HepG2 (cell line): ENCODE measurements around the gene P3H4. TPM values are rescaled to one million over a fixed set of nuclear protein-coding genes. Genes with fewer than 3 reads are reported as not detected.

Source experiments
- CCDC6 ChIP-seq: sonication (generic); formaldehyde crosslinking; IDR thresholded peaks from 2 replicates; pipeline ENCODE4 v1.8.1; 2022; ENCODE audit warnings: mild to moderate bottlenecking, missing genetic modification reagents, moderate library complexity
- CHD4 ChIP-seq: fragments of 200-600 bp; sonication (generic); IDR thresholded peaks from 2 replicates; pipeline ENCODE4 v1.7.0; 2017; ENCODE audit warnings: mild to moderate bottlenecking, low read length, borderline replicate concordance
- FOSL1 ChIP-seq: sonication (generic); formaldehyde crosslinking; IDR thresholded peaks from 2 replicates; pipeline ENCODE4 v1.9.0; 2021; ENCODE audit warnings: missing genetic modification reagents, borderline replicate concordance
- KLF6 ChIP-seq: IDR thresholded peaks from 2 replicates; pipeline ENCODE4 v1.8.0; 2016; ENCODE audit warnings: missing biosample characterization, missing genetic modification reagents
- MAF1 ChIP-seq: sonication (generic); formaldehyde crosslinking; IDR thresholded peaks from 2 replicates; pipeline ENCODE4 v1.5.0; 2020; ENCODE audit warnings: missing genetic modification reagents, borderline replicate concordance
- MLLT10 ChIP-seq: sonication (generic); formaldehyde crosslinking; IDR thresholded peaks from 2 replicates; pipeline ENCODE4 v1.4.0; 2020; ENCODE audit warnings: missing genetic modification reagents
- NRL ChIP-seq: sonication (generic); formaldehyde crosslinking; IDR thresholded peaks from 2 replicates; pipeline ENCODE4 v1.5.0; 2020; ENCODE audit warnings: missing genetic modification reagents, mild to moderate bottlenecking, moderate library complexity, borderline replicate concordance
- SMAD9 ChIP-seq: sonication (generic); formaldehyde crosslinking; IDR thresholded peaks from 2 replicates; pipeline ENCODE4 v1.5.1; 2020; ENCODE audit warnings: mild to moderate bottlenecking, missing genetic modification reagents
- SNAI1 ChIP-seq: sonication (generic); formaldehyde crosslinking; IDR thresholded peaks from 2 replicates; pipeline ENCODE4 v1.5.0; 2020; ENCODE audit warnings: mild to moderate bottlenecking, missing genetic modification reagents, borderline replicate concordance
- SRY ChIP-seq: sonication (generic); formaldehyde crosslinking; IDR thresholded peaks from 2 replicates; pipeline ENCODE4 v1.8.0; 2022; ENCODE audit warnings: mild to moderate bottlenecking, missing genetic modification reagents
- STAG1 ChIP-seq: sonication (generic); formaldehyde crosslinking; IDR thresholded peaks from 2 replicates; pipeline ENCODE4 v1.4.0; 2020; ENCODE audit warnings: missing genetic modification reagents
- TMF1 ChIP-seq: sonication (generic); formaldehyde crosslinking; IDR thresholded peaks from 2 replicates; pipeline ENCODE4 v1.8.1; 2022; ENCODE audit warnings: low read depth, missing genetic modification reagents
- ZIK1 ChIP-seq: sonication (generic); formaldehyde crosslinking; IDR thresholded peaks from 2 replicates; pipeline ENCODE4 v1.5.0; 2020; ENCODE audit warnings: mild to moderate bottlenecking, low read depth, missing genetic modification reagents, borderline replicate concordance
- ZNF33A ChIP-seq: sonication (generic); formaldehyde crosslinking; IDR thresholded peaks from 2 replicates; pipeline ENCODE4 v1.5.1; 2020; ENCODE audit warnings: missing genetic modification reagents, mild to moderate bottlenecking, moderate library complexity, borderline replicate concordance
- ZNF549 ChIP-seq: sonication (generic); formaldehyde crosslinking; IDR thresholded peaks from 2 replicates; pipeline ENCODE4 v1.5.0; 2020; ENCODE audit warnings: missing genetic modification reagents
- ZNF564 ChIP-seq: sonication (generic); formaldehyde crosslinking; IDR thresholded peaks from 2 replicates; pipeline ENCODE4 v1.8.1; 2023; ENCODE audit warnings: mild to moderate bottlenecking, missing genetic modification reagents
- ZSCAN25 ChIP-seq: sonication (generic); formaldehyde crosslinking; IDR thresholded peaks from 2 replicates; pipeline ENCODE4 v1.8.0; 2022; ENCODE audit warnings: mild to moderate bottlenecking, missing genetic modification reagents
- polyA plus RNA-seq, 8 experiments: library from polyadenylated mRNA; depleted of rRNA in 3 of 8; stranded (reverse) in 7 of 8; unstranded in 1 of 8; fragments of >200 nt; fragmentation: Illumina TruSeq in 4 of 8; extraction: Trizol in 4 of 8; gene quantifications; 2 replicates each; pipeline versions ENCODE4 v1.2.1 to v1.2.3, GENCODE V29; 2011 to 2016; ENCODE audit warnings: low read depth in 4 of 8, missing spikeins in 1 of 8, mixed read lengths in 1 of 8; ENCODE audit not compliant: insufficient read depth in 1 of 8
- total RNA-seq, 5 experiments: library from RNA; depleted of rRNA; stranded (reverse); fragments of >200 nt; fragmentation: Illumina TruSeq; extraction: Trizol; gene quantifications; 2 replicates each; pipeline ENCODE4 v1.2.3, GENCODE V29; 2016; ENCODE audit warnings: low read depth in 1 of 5
- TF ChIP-seq, protein P1 (sequence below): sonication (generic); formaldehyde crosslinking; IDR thresholded peaks from 2 replicates; pipeline ENCODE4 v1.4.0; 2020; ENCODE audit warnings: missing genetic modification reagents
- TF ChIP-seq, protein P2 (sequence below): IDR thresholded peaks from 2 replicates; pipeline ENCODE4 v1.6.1; 2012; ENCODE audit warnings: inconsistent platforms
- TF ChIP-seq, protein P3 (sequence below): fragments of 450-650 bp; IDR thresholded peaks from 2 replicates; pipeline ENCODE4 v1.6.1; 2017; ENCODE audit warnings: mild to moderate bottlenecking
- TF ChIP-seq, protein P4 (sequence below): sonication (generic); formaldehyde crosslinking; conservative IDR thresholded peaks from 2 replicates; pipeline ENCODE4 v1.4.0; 2020; ENCODE audit warnings: missing genetic modification reagents
- TF ChIP-seq, protein P5 (sequence below): sonication (generic); formaldehyde crosslinking; IDR thresholded peaks from 2 replicates; pipeline ENCODE4 v1.4.0; 2020; ENCODE audit warnings: mild to moderate bottlenecking, missing genetic modification reagents

Gene P3H4
- total and polyA plus RNA-seq, 2 of the 13 experiments (the other 11 are each of a cell fraction or from before 2014, with no cell fraction given), result 37.1 to 50.6 TPM

DNA sequence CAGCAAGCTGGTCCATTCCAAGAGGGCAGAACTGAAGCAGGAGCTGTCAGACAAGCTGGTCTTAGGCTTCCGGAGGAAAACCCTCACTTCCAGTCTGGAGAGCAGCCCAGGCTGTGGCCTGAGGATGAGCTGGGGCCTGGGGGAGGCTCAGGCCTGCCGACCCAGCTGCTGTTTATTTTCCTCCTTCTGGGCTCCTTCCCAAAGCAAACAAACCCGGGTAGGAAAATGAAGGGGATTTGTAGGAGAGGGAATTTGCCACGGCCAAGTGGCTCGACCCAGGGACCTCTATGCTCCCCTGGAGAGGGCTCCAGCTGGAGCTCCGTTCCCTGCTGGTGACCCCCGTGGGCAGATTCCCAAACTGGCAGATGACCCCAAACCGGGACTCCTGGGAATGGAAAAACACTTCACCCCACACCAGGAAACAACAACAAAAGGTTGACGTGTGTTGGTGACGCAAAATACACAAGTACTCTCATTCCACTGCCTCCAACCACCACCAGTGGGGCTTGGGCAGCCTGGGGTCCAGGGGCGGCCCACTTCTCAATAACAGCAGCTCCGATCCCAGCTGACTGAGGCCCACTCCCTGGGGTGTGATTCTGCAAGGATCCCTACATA, 34.1 kb downstream of the P3H4 start (continued):
- TF ChIP-seq, protein P1, sequence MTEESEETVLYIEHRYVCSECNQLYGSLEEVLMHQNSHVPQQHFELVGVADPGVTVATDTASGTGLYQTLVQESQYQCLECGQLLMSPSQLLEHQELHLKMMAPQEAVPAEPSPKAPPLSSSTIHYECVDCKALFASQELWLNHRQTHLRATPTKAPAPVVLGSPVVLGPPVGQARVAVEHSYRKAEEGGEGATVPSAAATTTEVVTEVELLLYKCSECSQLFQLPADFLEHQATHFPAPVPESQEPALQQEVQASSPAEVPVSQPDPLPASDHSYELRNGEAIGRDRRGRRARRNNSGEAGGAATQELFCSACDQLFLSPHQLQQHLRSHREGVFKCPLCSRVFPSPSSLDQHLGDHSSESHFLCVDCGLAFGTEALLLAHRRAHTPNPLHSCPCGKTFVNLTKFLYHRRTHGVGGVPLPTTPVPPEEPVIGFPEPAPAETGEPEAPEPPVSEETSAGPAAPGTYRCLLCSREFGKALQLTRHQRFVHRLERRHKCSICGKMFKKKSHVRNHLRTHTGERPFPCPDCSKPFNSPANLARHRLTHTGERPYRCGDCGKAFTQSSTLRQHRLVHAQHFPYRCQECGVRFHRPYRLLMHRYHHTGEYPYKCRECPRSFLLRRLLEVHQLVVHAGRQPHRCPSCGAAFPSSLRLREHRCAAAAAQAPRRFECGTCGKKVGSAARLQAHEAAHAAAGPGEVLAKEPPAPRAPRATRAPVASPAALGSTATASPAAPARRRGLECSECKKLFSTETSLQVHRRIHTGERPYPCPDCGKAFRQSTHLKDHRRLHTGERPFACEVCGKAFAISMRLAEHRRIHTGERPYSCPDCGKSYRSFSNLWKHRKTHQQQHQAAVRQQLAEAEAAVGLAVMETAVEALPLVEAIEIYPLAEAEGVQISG (CRISPR knock-in tag), result peak; percentile 77
- TF ChIP-seq MAF1 (no peak), SRY (CRISPR knock-in tag) (no peak), SMAD9 (CRISPR knock-in tag) (no peak), CHD4 (no peak), ZIK1 (no peak; the same call in 1 of the 2 replicates), ZNF33A (CRISPR knock-in tag) (peak; percentile 72; the same call in 1 of the 2 replicates), MLLT10 (CRISPR knock-in tag) (no peak), CCDC6 (no peak), TMF1 (CRISPR knock-in tag) (no peak), ZNF549 (CRISPR knock-in tag) (no peak), KLF6 (CRISPR knock-in tag) (peak; percentile 37; the same call in 1 of the 2 replicates), SNAI1 (CRISPR knock-in tag) (no peak), FOSL1 (CRISPR knock-in tag) (peak; percentile 29; the same call in 1 of the 2 replicates), STAG1 (CRISPR knock-in tag) (no peak), NRL (CRISPR knock-in tag) (no peak; the same call in 1 of the 2 replicates), ZSCAN25 (no peak), ZNF564 (CRISPR knock-in tag) (no peak)
- TF ChIP-seq, protein P2, sequence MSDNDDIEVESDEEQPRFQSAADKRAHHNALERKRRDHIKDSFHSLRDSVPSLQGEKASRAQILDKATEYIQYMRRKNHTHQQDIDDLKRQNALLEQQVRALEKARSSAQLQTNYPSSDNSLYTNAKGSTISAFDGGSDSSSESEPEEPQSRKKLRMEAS, result no peak; the same call in 1 of the 2 replicates
- TF ChIP-seq, protein P3, sequence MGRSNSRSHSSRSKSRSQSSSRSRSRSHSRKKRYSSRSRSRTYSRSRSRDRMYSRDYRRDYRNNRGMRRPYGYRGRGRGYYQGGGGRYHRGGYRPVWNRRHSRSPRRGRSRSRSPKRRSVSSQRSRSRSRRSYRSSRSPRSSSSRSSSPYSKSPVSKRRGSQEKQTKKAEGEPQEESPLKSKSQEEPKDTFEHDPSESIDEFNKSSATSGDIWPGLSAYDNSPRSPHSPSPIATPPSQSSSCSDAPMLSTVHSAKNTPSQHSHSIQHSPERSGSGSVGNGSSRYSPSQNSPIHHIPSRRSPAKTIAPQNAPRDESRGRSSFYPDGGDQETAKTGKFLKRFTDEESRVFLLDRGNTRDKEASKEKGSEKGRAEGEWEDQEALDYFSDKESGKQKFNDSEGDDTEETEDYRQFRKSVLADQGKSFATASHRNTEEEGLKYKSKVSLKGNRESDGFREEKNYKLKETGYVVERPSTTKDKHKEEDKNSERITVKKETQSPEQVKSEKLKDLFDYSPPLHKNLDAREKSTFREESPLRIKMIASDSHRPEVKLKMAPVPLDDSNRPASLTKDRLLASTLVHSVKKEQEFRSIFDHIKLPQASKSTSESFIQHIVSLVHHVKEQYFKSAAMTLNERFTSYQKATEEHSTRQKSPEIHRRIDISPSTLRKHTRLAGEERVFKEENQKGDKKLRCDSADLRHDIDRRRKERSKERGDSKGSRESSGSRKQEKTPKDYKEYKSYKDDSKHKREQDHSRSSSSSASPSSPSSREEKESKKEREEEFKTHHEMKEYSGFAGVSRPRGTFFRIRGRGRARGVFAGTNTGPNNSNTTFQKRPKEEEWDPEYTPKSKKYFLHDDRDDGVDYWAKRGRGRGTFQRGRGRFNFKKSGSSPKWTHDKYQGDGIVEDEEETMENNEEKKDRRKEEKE, result no peak
- TF ChIP-seq, protein P4, sequence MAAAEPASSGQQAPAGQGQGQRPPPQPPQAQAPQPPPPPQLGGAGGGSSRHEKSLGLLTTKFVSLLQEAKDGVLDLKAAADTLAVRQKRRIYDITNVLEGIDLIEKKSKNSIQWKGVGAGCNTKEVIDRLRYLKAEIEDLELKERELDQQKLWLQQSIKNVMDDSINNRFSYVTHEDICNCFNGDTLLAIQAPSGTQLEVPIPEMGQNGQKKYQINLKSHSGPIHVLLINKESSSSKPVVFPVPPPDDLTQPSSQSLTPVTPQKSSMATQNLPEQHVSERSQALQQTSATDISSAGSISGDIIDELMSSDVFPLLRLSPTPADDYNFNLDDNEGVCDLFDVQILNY (CRISPR knock-in tag), result no peak
- TF ChIP-seq, protein P5, sequence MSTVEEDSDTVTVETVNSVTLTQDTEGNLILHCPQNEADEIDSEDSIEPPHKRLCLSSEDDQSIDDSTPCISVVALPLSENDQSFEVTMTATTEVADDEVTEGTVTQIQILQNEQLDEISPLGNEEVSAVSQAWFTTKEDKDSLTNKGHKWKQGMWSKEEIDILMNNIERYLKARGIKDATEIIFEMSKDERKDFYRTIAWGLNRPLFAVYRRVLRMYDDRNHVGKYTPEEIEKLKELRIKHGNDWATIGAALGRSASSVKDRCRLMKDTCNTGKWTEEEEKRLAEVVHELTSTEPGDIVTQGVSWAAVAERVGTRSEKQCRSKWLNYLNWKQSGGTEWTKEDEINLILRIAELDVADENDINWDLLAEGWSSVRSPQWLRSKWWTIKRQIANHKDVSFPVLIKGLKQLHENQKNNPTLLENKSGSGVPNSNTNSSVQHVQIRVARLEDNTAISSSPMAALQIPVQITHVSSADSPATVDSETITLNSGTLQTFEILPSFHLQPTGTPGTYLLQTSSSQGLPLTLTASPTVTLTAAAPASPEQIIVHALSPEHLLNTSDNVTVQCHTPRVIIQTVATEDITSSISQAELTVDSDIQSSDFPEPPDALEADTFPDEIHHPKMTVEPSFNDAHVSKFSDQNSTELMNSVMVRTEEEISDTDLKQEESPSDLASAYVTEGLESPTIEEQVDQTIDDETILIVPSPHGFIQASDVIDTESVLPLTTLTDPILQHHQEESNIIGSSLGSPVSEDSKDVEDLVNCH, result no peak
